GM19351 (cell line): ENCODE measurements around the gene CEP104.

ENCODE experiments used
- ATAC-seq: cut with Tn5 transposase; IDR thresholded peaks from one replicate; pipeline ENCODE4 v1.9.1; 2021; ENCODE audit warnings: mild to moderate bottlenecking, moderate library complexity; ENCODE audit not compliant: unreplicated experiment

The CEP104 gene

DNA sequence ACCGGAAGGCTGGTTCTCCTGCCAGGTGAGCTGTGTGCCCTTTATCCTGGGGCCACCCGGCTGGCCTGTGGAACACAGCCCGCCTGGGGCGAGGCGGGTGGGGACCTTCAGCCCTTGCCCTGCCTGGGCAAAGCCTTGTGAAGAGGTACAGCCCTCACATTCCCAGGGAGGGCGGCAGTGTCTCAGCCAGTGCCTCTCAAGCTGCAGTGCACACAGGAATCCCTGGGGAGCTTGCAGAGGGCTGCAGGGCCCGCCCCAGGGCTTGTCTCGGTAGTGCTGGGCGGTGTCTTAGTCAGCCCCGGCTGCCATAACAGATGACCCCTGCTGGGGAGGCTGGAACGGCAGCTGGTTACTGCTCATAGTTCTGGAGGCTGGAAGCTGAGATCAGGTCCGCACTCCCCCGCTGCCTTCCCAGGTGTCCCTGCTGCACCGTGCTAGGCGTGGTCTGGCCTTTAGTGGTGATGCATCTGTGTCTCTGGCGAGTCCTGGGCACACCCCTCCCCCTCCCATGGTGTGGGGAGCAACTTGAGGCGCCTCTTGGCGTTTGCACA, 12.8 kb upstream of the CEP104 start:
- no peak for ATAC-seq

DNA sequence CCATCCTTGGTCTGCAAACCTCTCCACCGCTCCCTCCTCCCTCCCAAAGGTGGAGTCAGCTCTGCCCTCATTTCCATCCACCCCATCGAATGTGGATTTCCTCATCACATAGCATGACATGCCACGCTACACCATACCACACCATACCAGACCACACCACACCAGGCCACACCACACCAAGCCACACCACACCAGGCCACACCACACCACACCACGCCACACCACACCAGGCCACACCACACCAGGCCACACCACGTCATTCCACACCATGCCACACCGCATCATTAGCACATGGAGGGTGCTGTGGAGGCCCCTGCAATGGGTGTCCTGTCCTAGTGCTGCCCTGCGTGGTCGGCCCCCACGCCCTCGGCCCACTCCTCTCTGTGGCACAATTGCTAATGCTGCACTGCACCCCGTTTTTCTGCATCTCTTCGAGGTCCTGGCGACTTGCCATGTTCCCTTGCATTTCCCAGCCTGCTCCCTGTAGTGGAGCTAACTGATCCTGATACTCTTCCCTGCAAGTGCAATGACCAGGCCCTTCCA, 11.5 kb upstream of the CEP104 start:
- ATAC-seq: no peak

GRCh38 chr1:3865606-3866160, 8.7 kb upstream of the CEP104 start:
- ATAC-seq: no peak

- ATAC-seq: no peak
Observed at GRCh38 chr1:3864884-3865283, 7.9 kb upstream of the CEP104 start.

DNA sequence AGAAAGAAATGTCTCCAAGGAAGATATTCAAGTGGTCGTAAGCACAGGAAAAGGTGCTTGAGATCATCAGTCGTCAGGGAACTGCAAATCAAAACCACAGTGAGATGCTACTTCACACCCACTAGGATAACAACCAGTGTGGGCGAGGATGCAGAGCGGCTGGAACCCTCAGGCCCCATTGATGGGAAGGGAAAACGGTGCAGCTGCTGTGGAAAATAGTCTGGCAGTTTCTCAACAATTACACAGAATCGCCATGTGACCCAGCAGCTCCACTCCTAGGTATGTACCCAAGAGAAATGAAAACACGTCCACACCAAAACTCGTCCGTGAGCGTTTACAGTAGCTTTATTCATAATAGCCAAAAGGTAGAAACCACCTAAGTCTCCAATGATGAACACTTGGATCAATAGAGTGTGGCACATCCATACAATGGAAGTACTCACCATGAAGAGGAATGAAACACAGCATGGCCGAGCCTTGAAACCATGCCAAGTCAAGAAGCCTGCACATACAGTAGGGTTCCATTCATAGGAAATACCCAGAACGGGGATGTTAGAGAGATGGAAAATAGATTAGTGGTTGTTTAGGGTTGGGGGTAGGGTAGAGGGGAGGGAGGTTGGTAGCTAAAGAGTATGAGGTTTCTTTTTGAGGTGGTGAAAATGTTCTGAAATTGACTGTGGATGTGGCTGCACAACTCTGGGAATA, 6.4 kb upstream of the CEP104 start:
- no peak for ATAC-seq

DNA sequence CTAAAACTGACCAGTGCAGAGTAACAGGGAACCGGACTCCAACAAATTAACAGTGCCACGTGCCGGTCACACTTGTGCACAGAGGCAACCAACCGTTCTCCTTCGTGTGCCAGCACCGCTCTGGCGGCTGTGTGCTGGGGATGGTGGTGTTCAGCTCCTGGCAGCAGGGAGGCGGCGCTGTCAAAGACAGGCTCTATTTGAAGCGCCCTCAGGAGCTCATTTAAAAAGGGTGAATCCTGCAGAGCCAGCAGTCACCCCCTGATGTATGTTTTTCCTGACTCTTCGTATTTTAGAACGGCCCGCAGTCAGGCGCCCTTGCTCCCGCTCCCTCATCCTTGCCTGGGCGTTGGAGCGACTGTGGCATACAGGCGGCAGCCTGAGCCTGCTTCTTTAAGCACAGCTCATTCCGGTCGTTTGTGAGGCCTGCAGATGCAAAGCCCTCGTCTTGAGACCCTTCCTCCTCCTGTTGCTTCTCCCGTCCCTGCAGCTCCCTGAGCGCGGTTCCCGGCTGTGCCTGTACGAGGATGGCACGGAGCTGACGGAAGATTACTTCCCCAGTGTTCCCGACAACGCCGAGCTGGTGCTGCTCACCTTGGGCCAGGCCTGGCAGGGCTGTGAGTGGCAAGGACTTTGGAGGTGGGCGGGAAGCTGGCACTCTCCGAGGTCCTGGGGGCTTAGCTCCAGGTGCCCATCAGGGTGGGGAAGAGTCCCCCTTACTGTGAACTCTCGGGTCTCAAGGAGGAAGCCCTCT, 1.4 kb upstream of the CEP104 start:
- no peak for ATAC-seq

GRCh38 chr1:3857791-3858129, 749 bp upstream of the CEP104 start:
- ATAC-seq: no peak

DNA sequence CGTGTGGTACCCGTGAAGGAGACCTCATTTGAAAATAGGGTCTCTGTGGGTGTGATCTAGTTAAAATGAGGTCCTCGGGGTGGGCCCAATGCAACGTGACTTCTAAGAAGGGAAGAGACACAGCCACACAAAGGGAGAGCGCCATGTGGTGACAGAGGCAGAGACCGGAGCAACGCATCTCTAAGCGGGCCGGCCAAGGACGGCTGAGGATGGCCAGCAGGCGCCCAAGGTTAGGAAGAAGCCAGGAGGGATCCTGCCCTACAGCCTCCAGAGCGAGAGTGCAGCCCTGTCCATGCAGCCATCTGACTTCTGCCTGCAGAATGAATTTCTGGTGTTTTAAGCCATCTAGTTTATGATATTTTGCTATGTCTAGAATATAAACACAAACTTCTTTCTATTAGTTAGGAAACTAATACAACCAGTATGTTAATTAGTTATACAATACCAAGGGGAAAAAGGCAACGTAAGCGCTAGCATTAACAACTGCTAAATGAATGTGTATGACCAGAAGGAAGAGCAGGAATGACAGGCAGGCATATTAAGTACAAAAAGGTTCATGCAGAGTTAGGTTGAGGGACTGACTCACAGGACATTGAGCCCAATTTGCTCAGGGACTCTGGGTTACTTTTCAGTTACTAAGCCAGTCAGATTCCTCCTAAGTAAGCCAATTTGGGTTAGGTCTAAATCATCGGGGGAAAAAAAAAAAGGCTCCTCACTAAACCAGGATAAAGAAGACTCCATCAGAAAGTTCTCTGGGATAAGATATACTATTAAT, 4.1 kb downstream of the CEP104 start:
- ATAC-seq: no peak

- no peak for ATAC-seq
Observed at GRCh38 chr1:3852091-3852490, 4.9 kb downstream of the CEP104 start.

GRCh38 chr1:3851292-3851691, 5.7 kb downstream of the CEP104 start:
- ATAC-seq: no peak

- no peak for ATAC-seq
Observed at GRCh38 chr1:3850857-3851256, 6.2 kb downstream of the CEP104 start.

DNA sequence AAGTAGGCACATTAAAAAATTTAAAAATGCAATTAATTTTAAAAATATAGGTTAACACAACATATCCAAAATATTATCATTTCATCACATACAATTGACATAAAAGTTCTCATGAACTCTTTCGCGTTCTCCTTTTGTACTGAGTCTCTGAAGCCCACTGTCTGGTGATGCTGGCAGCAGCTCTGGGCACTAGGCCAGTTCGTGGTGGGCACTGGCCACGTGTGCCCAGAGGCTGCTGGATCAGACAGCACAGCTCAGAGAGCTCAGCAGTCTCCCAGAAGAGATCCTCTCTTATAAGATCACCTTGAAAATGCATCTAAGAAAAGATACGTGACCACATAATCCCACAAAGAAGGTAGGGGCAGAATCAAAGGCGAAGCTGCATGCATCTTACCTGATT, 9.9 kb downstream of the CEP104 start:
- no peak for ATAC-seq

DNA sequence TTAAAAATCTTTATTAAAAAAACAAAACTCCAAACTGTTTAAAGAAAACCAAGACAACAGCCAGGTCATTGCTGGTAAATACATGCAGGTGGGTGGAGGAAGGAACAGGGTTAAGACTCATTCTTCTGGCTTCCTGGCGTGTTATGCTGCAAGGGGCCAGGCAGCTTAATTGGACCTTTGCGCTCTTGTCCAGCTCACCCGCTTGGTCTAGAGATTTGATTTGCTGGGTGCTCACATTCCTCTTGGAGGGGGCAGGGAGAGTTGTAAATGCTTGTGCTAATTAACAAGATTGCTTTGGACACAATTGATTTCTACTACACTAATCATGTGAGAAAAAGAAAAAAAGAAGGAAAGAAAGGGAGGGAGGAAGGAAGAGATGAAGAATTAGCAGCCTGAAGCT, 10.5 kb downstream of the CEP104 start:
- ATAC-seq: no peak

DNA sequence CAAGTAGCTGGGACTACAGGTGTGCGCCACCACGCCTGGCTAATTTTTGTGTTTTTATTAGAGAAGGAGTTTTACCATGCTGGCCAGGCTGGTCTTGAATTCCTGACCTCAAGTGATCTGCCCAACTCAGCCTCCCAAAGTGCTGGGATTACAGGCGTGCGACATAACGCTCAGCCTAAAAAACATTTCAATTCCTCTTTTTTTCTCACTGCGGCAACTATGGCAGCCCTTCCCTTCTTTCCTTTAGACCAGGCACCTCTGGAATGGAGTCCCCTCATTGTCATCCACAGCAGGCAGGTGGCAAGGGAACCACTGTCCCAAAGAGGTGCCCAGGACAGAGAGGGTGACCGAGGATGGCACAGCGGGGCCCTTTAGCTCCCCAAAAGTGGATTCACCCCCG, 14.1 kb downstream of the CEP104 start:
- no peak for ATAC-seq

DNA sequence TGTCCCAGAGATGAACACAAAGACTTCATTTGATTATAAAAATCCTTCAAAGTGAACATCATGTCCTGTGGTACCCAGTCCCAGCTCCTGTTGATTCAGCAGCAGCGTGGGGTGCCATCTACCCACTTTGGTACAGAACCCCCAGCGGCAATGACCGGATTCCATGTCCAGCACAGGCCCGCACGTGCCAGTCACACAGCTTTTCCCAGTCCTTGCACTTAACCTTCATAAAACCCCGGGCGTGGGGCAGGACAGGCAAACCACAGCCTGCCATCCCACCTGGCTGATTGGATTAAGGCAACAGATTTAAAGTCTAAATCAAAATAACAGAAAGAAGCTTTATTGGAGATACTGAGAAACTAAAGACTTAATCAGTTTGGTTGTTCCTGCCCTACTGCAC, 15.5 kb downstream of the CEP104 start:
- ATAC-seq: no peak

GRCh38 chr1:3838788-3839187, 18.2 kb downstream of the CEP104 start:
- ATAC-seq: no peak

- ATAC-seq: no peak
Observed at GRCh38 chr1:3837685-3838084, 19.3 kb downstream of the CEP104 start.

GRCh38 chr1:3837200-3837599, 19.8 kb downstream of the CEP104 start:
- no peak for ATAC-seq

DNA sequence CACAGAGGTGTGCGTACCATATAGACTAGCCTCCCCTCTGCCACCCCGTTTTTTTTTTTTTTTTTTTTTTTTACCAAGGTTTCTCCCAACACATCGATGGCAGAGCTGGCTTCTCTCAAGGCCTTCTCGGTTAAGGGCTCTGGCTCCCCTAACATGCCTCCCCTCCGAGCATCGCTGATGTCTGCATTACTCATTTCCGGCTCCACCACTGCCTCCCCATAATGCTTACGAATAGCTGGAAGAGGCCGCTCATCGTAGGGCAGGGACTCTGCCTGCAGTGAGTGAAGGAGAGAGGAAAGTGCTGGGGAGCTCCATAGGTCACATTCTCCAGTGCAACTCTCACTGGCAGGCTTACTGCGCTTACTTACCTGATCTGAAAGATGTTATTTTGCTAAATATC, 20.6 kb downstream of the CEP104 start:
- ATAC-seq: no peak

- no peak for ATAC-seq
Observed at GRCh38 chr1:3834701-3835100, 22.3 kb downstream of the CEP104 start.

DNA sequence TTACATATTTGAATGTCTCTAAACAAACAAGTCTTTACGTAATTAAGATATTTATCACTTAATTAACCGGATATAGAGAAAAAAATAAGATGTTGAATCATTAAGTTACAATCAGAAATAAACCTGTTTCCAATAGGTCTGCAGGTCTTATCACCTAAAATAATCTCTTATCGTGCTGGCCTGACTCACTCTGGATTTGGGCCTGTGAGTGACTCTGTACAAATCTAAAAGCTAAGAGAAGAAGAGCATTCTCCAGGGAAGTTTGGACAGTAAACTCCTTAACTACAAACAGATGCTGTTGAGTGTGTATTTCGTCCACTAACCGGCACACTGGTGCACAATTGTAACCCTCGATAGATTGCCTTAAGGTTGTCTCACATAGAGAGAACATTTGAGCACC, 25.3 kb downstream of the CEP104 start:
- no peak for ATAC-seq
